Testis (tissue), 3 donors: Measurements from ENCODE around the gene C6orf15. TPM values are rescaled to one million over a fixed set of nuclear protein-coding genes. Genes with fewer than 3 reads are reported as not detected.
A peak's percentile ranks its signal among the peaks of the same experiment; 100 is the strongest.

Experiments used
- DNase-seq: peaks from one replicate; pipeline ENCODE4 v3.0.0-alpha.2; 2019
- H3K27ac ChIP-seq, 2 donors: fragments of 200-600 bp; sonication (generic); one replicate each; pipeline ENCODE4 v1.5.1; 2019
- H3K27me3 ChIP-seq: fragments of 200-600 bp; sonication (generic); one replicate; pipeline ENCODE4 v1.5.1; 2019
- H3K36me3 ChIP-seq: fragments of 200-600 bp; sonication (generic); one replicate; pipeline ENCODE4 v1.5.1; 2017; ENCODE audit warnings: low read depth; ENCODE audit errors: missing control alignments
- H3K4me1 ChIP-seq: fragments of 200-600 bp; sonication (generic); one replicate; pipeline ENCODE4 v1.5.1; 2019
- H3K4me3 ChIP-seq, 2 donors: fragments of 200-600 bp; sonication (generic); one replicate each; pipeline ENCODE4 v1.5.1; 2017 to 2019
- H3K9me3 ChIP-seq: fragments of 200-600 bp; sonication (generic); one replicate; pipeline ENCODE4 v1.5.1; 2017
- CTCF ChIP-seq, 3 experiments: fragments of 450-650 bp in 2 of 3; fragments of 200-600 bp in 1 of 3; sonication (generic) in 1 of 3; IDR thresholded peaks; one replicate each; pipeline ENCODE4 v1.5.1; 2016 to 2019; ENCODE audit warnings: antibody characterized with exemption in 3 of 3, mild to moderate bottlenecking in 2 of 3, moderate library complexity in 1 of 3
- POLR2A ChIP-seq: fragments of 450-650 bp; IDR thresholded peaks from one replicate; pipeline ENCODE4 v1.6.1; 2017; ENCODE audit warnings: antibody characterized with exemption, mild to moderate bottlenecking, moderate library complexity
- WGBS, 2 donors: methylation state at CpG; one replicate each; pipeline ENCODE4 v1.1.5; 2018; 5-methylcytosine and 5-hydroxymethylcytosine counted together
- intact Hi-C: fragments of 100-400 bp; cut with DNase I; formaldehyde crosslinking; loops from one replicate; pipeline ENCODE4 v1.15.1; 2023; ENCODE audit warnings: low total_unique reads
- polyA plus RNA-seq: library from polyadenylated mRNA; stranded (reverse); fragments of 350-450 nt; fragmentation: Illumina TruSeq; extraction: RNeasy Lipid Tissue Mini Kit (QIAGEN cat#74804); gene quantifications from one replicate; pipeline ENCODE4 v1.2.3, GENCODE V29; 2014; ENCODE audit warnings: low read depth, low replicate concordance; ENCODE audit not compliant: insufficient read depth
- total RNA-seq, 2 donors: library from RNA; depleted of rRNA; stranded (reverse); fragments of >200 nt; gene quantifications; one replicate each; pipeline ENCODE4 v1.2.3, GENCODE V29; 2016

Gene C6orf15
- total and polyA plus RNA-seq, 3 donors from 2014 or later, result not detected

- H3K4me1 ChIP-seq, result peaks cover 11% of the 10 kb centered on the region
- no peak for TF ChIP-seq POLR2A
- TF ChIP-seq CTCF (IDR thresholded peaks at IDR 0.05), result no peak
- H3K27ac ChIP-seq, result peak within 1 kb of the TSS; percentile 74 to 82
- intact Hi-C loops, result no loop called here
- H3K27me3 ChIP-seq, result no peaks in the 10 kb centered on the region
- peak within 1 kb of the TSS; percentile 57 to 78 for H3K4me3 ChIP-seq
- WGBS, 2 donors, result 3 to 6% methylated on average over 14 of the region's 14 CpGs
- no peaks in the 10 kb centered on the region for H3K36me3 ChIP-seq
- DNase-seq, result no peak
- no peaks in the 10 kb centered on the region for H3K9me3 ChIP-seq
Measured at GRCh38 chr6:31157513-31158139, 45.3 kb upstream of the C6orf15 start, which contains the start of gene CCHCR1. CCHCR1 (minus strand) TSS chr6:31157802; CDS start chr6:31157600, 202 bp downstream.

DNA sequence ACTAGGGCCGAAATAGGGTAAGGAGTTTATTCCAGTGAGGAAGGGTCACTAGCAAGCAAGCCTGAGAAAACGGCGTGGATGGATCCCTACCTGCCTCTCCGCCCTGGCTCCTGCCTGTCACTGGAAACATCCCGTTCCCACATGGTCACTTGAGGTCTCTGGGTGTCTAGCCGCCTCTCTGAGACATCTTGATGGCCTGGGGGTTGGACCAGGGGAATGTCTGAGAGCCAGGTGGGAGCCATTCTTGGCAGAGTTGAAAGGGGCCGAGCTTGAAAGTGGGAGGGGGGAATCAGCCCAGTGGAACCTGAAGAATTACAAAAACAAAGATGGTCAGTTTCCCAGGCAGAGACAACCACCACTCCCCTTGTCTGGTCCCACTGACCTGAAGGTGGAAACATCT lies 44.3 kb upstream of the C6orf15 start:
- DNase-seq, result no peak
- no peak for TF ChIP-seq CTCF (IDR thresholded peaks at IDR 0.05)
- no peak for TF ChIP-seq POLR2A

DNA sequence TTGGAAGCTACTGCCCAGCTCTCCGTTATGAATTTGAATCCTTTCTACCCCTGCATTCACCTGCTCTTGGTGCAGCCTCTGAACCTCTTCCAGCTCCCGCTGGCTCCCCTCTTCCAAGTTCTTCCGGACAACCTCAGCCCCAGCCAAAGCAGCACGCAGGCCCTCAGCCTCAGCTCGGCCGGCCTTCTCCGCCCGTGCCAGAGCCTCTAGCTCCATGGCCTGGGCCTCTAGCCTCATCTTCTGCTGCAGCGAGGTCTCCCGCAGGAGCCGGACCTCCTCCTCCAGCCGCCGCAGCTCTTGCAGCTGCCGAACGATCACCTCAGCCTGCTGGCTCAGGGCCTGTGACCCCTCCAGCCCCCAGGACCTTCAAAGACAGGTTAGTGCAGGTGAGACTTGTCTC lies 42.1 kb upstream of the C6orf15 start:
- H3K27me3 ChIP-seq, result no peaks in the 10 kb centered on the region
- H3K9me3 ChIP-seq, result no peaks in the 10 kb centered on the region
- H3K27ac ChIP-seq, result no peak overlapping the region
- peaks cover 11% of the 10 kb centered on the region for H3K4me1 ChIP-seq
- H3K4me3 ChIP-seq, result no peak overlapping the region
- intact Hi-C loops, result no loop called here
- H3K36me3 ChIP-seq, result no peaks in the 10 kb centered on the region
- no peak for TF ChIP-seq POLR2A
- no peak for DNase-seq
- 84 to 95% methylated on average over 13 to 15 of the region's 15 CpGs for WGBS, 2 donors

More for the DNA sequence above, 44.3 kb upstream of the C6orf15 start:
- 84 to 94% methylated on average over 5 to 7 of the region's 7 CpGs for WGBS, 2 donors
- H3K27ac ChIP-seq, result no peak overlapping the region
- H3K4me1 ChIP-seq, result peaks cover 11% of the 10 kb centered on the region
- intact Hi-C loops, result no loop called here
- H3K36me3 ChIP-seq, result no peaks in the 10 kb centered on the region
- H3K4me3 ChIP-seq, result no peak overlapping the region
- H3K9me3 ChIP-seq, result no peaks in the 10 kb centered on the region
- no peaks in the 10 kb centered on the region for H3K27me3 ChIP-seq

GRCh38 chr6:31152781-31153180 lies 40.4 kb upstream of the C6orf15 start:
- Histone ChIP-seq H3K9me3 (no peaks in the 10 kb centered on the region), H3K4me3 (no peak overlapping the region), H3K27ac (no peak overlapping the region), H3K36me3 (no peaks in the 10 kb centered on the region), H3K4me1 (peaks cover 7% of the 10 kb centered on the region), H3K27me3 (no peaks in the 10 kb centered on the region)
- DNase-seq, result no peak
- TF ChIP-seq CTCF (IDR thresholded peaks at IDR 0.05) (no peak), POLR2A (no peak)
- intact Hi-C loops, result no loop called here
- WGBS, 2 donors, result 86 to 94% methylated on average over 7 of the region's 7 CpGs

DNA sequence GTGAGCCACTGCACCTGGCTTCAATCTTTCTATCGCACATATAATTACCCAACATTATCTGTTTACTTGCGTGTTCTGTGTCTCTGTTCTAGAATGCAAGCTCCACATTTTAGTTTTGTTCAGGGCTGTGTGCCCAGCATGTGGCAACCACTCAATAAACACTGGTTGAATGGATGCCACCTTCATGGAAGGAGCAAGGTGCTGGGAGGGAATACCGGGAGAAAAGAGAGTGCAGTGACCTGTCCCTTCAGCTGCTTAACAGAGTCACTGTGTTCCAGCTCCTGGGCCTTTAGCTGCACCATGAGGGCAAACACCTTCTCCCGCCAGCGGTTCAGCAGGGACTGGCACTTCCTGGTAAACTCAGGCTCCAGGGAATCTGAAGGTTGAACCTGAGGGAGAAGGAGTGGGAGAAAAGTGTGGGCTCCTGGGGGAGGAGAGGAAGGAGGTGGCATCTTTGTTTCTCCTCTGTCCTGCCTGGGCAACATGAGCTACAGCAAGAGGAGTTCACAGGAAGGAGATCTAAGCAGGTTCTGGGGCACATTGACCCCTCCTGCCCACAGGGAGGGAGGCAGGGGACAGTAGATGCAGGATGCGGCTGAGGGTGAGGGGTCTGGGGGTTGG lies 37.6 kb upstream of the C6orf15 start:
- no peaks in the 10 kb centered on the region for H3K36me3 ChIP-seq
- H3K27ac ChIP-seq, result no peak overlapping the region
- 91 to 93% methylated on average over 6 of the region's 6 CpGs for WGBS, 2 donors
- no peak for DNase-seq
- no peak for TF ChIP-seq POLR2A
- TF ChIP-seq CTCF (IDR thresholded peaks at IDR 0.05), result no peak
- no peaks in the 10 kb centered on the region for H3K27me3 ChIP-seq
- H3K4me1 ChIP-seq, result no peaks in the 10 kb centered on the region
- H3K4me3 ChIP-seq, result no peak overlapping the region
- H3K9me3 ChIP-seq, result no peaks in the 10 kb centered on the region
- intact Hi-C loops, result loop anchor here (10.0 kb wide), 1 partner anchor 215 kb away; no protein-coding TSS in a partner anchor
